Stimulated activated CD8-positive, alpha-beta memory T cell treated with anti-CD3 and anti-CD28 coated beads, Interleukin-2, amount 100 ng/mL, for 48 hours (primary cell): ENCODE data around the gene OSGIN1.

Experiments
- DNase-seq, 2 donors: peaks; one replicate each; pipeline ENCODE4 v3.0.0-alpha.2; 2020; ENCODE audit warnings: low read depth in 2 of 2

The OSGIN1 gene

GRCh38 chr16:83952940-83953795 lies at the start of gene OSGIN1:
OSGIN1 (plus strand) TSS chr16:83953240; CDS start chr16:83957672, 4,432 bp downstream.
- DNase-seq, result peak; percentile 72 to 81

- DNase-seq, result no peak
Observed at GRCh38 chr16:83903751-83904150, 49.3 kb upstream of the OSGIN1 start.

GRCh38 chr16:83906683-83907082 lies 46.4 kb upstream of the OSGIN1 start:
- no peak for DNase-seq

- DNase-seq, result no peak
Observed at GRCh38 chr16:83907111-83907510, 45.9 kb upstream of the OSGIN1 start.

GRCh38 chr16:83907631-83908250 lies 45.3 kb upstream of the OSGIN1 start:
- no peak for DNase-seq

- no peak for DNase-seq
Observed at GRCh38 chr16:83908798-83909197, 44.2 kb upstream of the OSGIN1 start.

- no peak for DNase-seq
Observed at GRCh38 chr16:83911290-83911689, 41.8 kb upstream of the OSGIN1 start.

GRCh38 chr16:83912519-83913244 lies 40.4 kb upstream of the OSGIN1 start:
- DNase-seq, result no peak

- no peak for DNase-seq
Observed at GRCh38 chr16:83913245-83913633, 39.8 kb upstream of the OSGIN1 start.

GRCh38 chr16:83914091-83914710 lies 38.8 kb upstream of the OSGIN1 start:
- no peak for DNase-seq

GRCh38 chr16:83915081-83915480 lies 38.0 kb upstream of the OSGIN1 start:
- no peak for DNase-seq

- DNase-seq, result no peak
Observed at GRCh38 chr16:83915491-83915890, 37.5 kb upstream of the OSGIN1 start.

GRCh38 chr16:83917152-83918120 lies 35.6 kb upstream of the OSGIN1 start:
- no peak for DNase-seq

- DNase-seq, result no peak
Observed at GRCh38 chr16:83920894-83921491, 32.0 kb upstream of the OSGIN1 start.

- no peak for DNase-seq
Observed at GRCh38 chr16:83923581-83924365, 29.3 kb upstream of the OSGIN1 start.

GRCh38 chr16:83924686-83925085 lies 28.4 kb upstream of the OSGIN1 start:
- no peak for DNase-seq

GRCh38 chr16:83925095-83925905 lies 27.7 kb upstream of the OSGIN1 start:
- no peak for DNase-seq

GRCh38 chr16:83925957-83926725 lies 26.9 kb upstream of the OSGIN1 start:
- DNase-seq, result no peak
